Measurements from ENCODE around the gene ANO4.
"Not testable (repeated sequence)": the region's sequence is repeated elsewhere in the genome, so short reads cannot be mapped to it uniquely, and the experiment has no call there.

DNA sequence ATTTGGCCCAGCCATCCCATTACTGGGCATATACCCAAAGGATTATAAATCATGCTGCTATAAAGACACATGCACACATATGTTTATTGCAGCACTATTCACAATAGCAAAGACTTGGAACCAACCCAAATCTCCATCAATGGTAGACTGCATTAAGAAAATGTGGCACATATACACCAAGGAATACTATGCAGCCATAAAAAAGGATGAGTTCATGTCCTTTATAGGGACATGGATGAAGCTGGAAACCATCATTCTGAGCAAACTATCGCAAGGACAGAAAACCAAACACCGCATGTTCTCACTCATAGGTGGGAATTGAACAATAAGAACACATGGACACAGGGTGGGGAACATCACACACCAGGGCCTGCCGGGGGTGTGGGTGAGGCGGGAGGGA lies 295.6 kb downstream of the ANO4 start:
- TF ChIP-seq, protein P1, sequence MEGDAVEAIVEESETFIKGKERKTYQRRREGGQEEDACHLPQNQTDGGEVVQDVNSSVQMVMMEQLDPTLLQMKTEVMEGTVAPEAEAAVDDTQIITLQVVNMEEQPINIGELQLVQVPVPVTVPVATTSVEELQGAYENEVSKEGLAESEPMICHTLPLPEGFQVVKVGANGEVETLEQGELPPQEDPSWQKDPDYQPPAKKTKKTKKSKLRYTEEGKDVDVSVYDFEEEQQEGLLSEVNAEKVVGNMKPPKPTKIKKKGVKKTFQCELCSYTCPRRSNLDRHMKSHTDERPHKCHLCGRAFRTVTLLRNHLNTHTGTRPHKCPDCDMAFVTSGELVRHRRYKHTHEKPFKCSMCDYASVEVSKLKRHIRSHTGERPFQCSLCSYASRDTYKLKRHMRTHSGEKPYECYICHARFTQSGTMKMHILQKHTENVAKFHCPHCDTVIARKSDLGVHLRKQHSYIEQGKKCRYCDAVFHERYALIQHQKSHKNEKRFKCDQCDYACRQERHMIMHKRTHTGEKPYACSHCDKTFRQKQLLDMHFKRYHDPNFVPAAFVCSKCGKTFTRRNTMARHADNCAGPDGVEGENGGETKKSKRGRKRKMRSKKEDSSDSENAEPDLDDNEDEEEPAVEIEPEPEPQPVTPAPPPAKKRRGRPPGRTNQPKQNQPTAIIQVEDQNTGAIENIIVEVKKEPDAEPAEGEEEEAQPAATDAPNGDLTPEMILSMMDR (IDR thresholded peaks at IDR 0.05), result not testable (repeated sequence)
- TF ChIP-seq POLR2A (IDR thresholded peaks at IDR 0.05), result not testable (repeated sequence)

All from stomach (tissue), 4 donors.